HG02610 (cell line): Measurements from ENCODE around the gene KCTD16.

Source experiments
- ATAC-seq: cut with Tn5 transposase; IDR thresholded peaks from one replicate; pipeline ENCODE4 v1.9.1; 2021; ENCODE audit warnings: mild to moderate bottlenecking, moderate library complexity; ENCODE audit not compliant: unreplicated experiment

The KCTD16 gene

DNA sequence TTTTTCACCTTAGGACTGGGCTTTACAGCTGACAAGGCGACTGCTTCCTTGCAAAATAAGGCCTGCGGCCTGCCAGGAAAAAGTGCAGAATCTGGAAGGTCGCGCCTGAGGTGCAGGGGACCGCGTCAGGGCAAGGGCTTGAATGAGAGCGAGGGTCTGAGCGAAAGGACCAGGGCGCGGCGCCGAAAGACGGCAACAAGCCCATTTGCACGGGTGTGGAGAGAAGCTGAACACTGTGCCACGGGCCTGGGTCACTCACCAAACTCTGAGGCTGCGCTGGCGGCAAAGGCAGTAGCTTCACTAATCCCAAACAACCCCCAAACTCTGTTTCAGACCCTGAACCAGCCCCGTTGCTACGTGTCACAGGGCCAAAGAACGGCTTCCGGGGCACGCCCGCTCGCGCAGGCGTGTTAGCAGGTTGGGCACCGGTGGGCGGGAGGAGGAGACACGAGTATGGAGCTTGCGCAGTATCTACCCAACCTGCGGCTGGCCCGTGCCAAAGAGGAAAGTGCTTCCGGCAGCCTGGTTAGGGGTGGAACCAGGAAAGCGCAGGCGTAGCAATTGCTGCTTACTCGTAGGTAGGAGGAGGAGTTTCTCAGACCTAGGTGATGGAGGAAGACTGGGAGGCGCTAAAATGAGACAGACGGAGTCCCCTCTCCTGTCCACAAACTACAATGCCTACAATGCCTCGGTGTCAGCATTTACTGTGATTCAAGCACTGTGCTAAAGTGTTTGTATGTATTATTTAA lies at the start of gene KCTD16, which contains the start of gene YIPF5:
Gene KCTD16, plus strand, starts transcription at position 598 of the 749 bp plus-strand sequence.
Gene YIPF5, minus strand, starts transcription at position 384 of the 749 bp plus-strand sequence. CDS start 704 bp downstream, outside the sequence.
- peak; percentile 100 for ATAC-seq

DNA sequence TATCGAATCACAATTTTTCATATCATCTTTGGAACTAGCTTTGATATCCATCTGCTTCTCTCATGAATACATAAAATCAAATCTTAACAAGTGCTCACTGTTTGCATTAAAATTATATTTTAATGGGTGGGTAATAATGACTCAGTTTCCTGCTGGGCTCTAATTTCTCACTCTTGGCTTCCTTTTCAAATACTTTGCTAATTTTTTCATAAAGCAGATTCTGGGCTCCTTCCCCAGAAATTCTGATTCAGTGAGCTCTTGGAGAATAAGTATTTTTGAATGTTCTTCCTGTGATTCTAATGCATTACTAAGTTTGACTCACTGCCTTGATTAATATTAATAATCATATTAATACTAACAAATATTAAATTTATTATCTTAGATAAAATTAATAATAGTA lies 49.1 kb upstream of the KCTD16 start:
- ATAC-seq = no peak

DNA sequence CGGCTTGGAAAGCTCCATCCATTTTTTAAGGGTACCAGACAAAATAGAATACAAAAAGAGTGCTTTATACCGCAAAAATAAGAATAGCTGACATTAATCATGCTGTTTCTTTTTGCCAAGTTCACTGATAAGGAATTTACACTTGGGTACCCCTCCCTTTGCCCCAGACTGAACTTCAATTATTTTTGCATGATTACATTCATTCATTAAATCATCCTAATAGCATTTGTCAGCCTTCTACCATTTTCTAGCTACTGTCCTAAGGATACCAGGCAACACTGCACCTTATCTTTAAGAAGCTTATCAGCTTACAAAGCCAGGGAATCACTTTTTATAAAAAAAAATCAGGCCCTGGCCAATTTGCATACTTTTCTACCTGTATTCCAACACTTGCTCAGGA lies 48.6 kb upstream of the KCTD16 start:
- ATAC-seq = no peak

DNA sequence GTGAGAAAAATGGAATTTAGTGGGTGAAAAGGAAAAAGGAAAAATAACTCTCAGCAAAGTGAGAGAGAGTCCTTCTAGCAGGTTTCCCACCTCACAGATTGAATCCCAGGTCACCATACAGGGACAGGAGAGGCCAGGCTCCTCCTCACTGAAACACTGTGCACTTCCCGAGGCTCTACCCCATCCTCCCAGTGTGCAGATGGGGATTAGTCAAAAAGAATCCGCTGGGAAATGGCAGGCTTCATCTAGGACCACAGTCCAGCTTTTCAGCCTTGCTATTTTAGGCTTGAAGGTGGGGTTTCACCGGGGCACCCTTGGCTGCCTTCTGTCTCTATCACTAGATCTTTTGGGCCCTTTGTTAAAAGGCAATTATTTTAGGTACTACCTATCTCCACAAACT lies 48.0 kb upstream of the KCTD16 start:
- ATAC-seq = no peak

DNA sequence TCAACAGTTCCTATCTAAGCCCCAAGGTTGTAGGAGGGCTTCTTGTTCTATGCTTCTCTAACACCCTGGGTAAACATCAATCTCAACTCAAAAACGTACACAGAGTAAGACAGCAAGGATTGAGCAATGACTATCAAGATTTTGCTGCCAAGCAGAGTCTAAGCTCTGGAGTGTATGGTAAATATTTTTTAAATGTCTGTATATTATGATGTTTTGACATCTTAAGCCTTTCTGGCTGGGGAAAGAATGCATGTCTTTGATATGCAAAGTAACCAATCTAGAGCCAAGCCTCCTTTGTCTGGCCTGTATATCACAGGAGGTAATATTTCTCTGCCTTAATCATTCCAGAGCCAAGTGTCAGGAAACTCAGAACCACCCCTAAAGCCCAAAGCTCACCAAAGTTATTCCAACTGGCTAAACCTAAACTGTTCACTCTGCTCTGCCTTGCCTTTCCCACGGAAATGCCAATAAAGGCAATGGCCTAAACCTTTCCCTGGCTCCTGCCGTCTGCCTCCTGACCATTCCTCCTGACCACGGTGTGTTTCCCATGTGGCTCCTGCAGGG lies 45.4 kb upstream of the KCTD16 start:
- ATAC-seq = no peak

DNA sequence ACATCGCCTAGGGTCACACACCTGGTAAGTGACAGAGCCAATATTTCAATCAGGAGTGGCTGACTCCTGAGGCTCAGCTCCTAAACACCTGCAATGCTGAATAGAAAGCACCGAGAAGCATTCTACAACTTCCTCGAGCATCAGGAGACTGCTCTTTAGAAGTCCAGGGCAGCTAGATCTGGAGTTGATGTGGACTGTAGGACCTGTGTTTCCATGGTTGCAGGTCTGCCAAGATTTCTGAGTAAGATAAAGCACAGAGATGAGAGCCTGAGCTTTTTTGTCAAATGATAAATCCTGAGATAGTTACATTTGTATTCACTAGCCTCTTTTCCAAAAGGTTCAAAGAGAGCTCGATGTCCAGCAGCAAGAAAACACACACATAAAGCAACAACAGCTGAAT lies 44.0 kb upstream of the KCTD16 start:
- ATAC-seq = no peak

DNA sequence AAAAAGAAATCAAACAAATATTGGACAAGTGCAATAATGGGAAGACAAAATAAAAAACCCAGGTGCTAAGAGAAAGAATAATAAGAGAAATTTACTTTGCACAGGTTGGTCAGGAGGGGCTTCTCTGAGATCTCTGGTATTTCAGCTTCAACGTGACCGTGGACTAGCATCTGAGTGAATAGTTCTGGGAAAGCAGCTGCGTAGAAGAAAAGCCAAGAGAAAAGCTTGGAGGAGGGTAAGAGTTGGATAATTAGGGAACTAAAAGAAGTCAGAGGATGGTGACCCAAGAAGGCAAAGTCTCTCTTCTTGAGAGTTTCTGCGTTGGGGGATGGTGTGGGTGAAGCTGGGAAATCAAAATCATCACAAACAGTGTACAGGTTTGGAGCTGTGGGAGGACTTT lies 41.8 kb upstream of the KCTD16 start:
- no peak for ATAC-seq

DNA sequence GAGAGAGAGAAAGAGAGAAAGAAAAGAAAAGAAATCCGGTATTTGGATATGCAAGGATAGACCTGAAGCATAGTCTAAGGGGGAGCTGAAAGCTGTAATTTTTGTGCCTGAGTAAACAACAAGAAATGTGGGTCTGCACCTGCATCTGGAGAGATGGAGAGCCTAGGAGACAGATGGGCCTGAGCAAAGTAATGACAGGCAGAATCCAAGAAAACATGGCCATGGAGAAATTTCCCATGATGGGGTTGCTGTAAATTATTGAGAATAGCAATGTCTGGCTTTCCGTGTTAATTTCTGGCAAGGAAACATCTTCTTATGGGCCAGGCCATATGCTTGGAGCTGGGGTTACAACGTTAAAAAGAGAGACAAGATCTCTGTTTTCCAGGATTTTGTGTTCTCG lies 40.4 kb upstream of the KCTD16 start:
- no peak for ATAC-seq

DNA sequence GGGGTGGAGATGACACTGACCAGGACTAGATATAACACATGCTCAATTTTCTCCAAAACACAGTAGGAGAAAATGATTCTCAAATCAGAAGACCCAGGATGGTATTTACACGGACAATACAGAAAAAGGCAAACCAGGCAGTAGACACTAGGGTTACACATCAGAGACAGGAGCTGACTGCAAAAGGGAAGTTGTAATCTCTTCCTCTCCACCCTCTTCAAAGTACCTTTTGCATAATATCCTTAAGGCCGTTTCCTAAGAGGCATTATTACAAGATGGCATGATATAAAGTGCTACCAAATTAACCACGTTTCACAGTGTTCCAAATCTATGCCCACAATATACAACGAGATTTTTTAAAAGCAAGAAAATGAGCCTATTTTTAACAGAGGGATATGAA lies 39.4 kb upstream of the KCTD16 start:
- no peak for ATAC-seq

DNA sequence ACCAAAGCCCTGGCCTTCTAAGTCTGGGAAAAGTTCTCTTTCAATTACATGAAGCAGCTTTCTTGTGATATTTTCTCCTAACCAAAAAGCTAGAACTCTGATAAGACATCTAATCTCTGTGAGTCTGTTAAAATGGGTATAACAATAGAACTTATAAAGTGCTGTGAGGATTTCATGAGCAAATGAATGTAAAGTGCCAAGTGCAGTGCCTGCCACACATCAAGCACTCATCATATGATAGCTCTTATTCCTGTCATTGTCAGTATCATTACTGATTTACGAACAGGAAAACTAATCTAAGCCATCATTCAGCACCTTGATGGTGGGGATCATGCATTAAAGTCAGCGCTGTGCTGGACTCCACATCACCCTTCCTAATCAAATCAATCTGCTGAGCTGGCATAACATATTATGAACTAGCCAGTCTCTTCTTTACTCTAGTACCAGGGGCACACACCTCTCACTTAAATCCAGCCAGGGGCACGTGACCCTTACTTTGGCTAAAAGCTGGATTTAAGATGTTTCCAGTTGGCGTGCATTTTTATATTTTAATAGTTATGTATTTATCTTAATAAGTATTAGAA lies 37.5 kb upstream of the KCTD16 start:
- ATAC-seq = no peak

DNA sequence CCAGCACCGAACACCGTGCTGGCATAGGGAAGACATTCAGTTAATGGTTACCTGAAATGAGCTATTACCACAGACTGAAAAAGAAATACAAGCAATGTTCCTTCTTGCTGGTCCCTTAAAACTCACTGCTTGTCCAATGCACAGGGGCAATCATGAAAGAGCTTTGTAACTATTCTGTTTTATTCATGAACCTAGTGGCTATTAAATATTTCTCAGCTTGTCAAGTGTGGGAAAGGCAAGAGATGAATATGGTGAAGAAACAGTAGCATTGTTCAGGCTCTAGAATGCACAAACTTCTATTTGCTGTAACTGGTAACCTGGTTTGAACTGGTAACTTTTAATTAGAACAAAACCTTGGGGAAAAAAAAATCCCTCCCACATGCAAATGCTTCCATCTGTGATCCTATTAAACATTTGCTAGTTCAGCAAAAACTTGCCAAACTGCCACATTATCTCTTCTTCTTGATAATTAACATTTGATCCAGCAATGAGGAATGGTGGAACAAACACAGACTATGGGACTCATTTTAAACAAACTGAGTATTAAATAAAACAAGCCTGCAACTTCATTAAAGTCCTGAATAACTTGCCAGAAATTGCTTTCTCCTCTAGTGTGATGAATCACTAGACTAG lies 36.4 kb upstream of the KCTD16 start:
- no peak for ATAC-seq

DNA sequence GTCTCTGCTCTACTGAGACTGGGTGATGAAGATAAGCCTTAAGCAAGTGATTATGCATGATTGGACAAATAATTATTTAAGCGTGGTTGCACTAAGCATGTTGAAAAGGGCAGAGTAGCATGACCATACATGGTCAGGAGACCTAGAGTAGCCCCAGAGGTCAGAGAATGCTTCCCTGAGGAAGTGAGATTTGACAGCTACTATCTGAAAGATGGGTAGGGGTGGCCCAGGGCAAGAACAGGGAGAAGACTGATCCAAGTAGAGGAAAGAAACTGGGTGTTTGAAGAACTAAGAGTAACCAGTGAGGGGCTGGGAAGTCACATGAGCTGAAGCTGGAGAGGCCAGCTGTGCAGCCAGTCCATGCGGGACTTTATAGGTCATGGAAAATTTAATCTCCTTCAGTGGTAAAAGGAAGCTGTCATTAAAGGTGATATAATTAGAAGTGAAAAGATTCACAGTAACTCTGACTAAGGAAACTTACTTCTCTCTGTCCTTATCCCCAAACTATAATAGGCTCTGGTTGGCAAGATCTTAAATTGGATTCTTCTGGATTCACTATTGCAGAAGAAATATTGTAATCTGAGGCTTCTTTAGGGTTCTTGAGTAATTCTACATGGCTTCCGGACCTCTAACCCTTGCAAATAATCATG lies 35.4 kb upstream of the KCTD16 start:
- ATAC-seq = no peak

DNA sequence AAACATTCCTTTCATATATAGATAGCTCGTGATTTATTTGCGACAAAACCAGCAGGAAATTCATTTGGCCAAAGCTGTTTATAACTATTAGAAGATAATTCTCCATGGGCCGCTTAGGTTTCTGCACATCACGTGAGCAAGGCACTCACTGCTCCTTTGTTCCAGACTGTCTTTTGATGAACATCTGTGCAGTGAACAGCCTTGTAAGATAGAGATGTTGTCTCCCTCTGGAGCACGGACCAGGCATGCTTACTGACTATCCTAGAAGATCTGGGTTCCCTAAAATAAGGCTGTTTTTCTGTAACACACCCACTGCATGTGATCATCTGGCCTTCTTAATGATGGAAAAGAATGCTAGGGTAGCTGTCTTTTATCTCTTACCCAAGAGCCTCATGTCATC lies 31.1 kb upstream of the KCTD16 start:
- ATAC-seq = no peak

DNA sequence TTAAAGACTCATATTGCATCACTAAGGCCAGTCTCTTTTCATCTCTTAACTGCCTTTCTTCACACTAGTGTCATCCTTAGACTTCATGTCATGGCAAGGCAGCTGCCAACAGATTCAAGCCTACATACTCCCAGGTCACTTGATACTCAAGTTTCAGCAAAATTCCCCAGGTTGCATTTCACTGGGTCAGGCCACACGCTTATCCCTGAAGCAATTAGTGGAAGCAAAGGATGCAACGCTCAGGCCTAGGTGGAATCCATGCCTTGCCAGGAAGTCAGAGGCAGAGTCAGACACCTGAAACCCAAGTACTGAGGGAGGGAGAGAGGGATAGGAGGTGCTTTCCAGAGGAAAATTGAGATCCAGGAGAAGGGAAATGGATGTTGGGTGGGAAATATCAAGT lies 29.1 kb upstream of the KCTD16 start:
- peak; percentile 10 for ATAC-seq

DNA sequence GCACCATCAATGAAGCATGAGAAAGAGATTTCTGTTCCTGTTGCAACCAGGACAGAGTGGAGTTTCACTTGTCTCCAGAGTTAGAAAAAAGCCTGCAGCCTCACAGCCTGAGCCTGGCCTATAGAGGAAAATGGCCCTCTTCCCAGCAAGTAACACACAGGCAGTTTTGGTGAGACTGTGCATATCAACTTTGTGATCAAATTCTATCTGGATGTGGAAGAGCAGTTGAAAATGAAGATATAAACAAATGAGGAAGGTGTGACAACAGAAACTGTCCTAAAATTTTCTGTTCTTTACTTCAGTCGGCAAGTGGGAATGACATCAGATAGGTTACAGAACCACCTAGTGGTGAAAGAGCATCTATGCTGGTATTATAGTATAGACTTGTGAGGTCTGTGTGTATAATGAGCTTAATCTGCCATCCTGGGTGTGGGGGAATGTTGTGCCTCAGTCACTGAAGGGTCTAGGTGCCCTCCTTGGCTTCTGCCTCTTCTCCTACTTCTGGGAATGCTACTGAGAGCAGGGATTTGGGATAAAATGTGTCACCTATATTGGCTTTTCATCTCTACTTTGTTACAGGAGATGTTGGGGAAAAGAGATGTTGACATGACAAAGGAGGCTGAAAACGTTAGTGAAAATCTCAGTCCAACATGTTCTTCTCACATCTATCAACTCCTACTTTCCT lies 28.4 kb upstream of the KCTD16 start:
- peak; percentile 98 for ATAC-seq

DNA sequence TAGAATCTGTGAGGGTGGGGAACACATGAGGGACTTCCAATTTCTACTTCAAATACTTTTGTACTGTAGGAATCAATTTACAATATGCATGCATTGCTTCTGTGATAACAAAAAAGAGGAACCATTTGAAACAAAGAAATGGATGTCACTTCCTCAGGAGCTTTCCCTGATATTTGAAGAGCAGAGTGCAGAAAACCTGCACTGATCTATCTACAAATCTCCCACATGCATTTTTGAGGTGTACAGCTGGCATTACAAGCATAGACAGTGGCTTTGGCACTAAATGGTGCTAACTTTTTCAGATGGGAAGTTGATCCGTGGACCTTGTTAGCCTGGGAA lies 27.9 kb upstream of the KCTD16 start:
- ATAC-seq = no peak

DNA sequence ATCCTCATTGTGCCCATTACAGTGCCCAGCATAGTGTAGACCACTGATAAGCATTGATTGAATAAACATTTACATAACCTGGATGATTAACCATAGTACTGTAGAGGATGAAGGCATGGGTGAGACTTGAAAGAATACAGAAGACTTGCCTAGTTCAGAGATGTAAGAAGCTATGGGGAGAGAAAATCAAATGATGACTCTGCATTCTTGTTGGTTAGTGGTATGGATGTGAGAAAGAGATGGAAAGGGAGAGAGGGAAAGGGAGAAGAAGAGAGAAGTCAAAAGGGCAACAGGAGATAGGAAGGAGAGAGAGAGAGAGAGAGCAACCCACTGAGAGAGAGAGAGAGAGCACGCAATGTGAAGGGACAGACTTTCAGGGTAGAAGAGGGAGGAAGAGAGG lies 27.0 kb upstream of the KCTD16 start:
- no peak for ATAC-seq

DNA sequence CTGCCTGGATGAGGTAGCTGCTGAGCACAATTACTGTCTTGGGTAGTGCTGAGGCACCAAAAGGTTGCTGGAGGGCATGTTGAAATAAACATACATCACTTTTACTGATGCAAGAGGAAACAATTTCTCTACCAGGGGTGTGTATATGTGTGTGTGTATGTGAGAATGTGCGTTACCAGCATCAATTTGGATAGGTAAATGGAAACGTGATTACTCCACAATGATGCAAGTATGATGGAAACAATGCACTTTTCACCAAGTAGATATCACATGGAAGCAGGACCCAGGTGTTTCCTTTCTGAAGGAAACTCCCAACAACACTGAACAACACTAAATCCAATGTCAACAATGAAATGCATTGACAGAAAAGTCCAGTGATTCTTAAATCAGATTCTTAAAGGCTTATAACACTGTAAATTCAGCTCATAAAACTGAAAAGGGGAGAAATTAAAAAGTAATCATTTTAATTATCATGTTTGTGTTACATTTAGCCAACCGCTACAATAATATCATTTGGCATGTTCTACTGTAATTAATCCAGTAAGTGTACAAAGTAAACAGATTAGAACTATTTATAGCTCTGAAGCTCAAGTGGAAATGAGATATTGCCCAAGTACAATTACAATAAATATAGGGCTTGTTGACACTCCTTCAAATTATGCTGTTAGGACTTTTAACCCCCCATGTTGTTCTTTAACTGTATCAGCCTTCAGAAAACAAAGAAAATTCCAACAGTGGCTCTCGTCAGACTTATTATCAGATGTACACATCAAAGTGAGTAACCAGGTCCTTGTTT lies 25.5 kb upstream of the KCTD16 start:
- ATAC-seq = no peak

DNA sequence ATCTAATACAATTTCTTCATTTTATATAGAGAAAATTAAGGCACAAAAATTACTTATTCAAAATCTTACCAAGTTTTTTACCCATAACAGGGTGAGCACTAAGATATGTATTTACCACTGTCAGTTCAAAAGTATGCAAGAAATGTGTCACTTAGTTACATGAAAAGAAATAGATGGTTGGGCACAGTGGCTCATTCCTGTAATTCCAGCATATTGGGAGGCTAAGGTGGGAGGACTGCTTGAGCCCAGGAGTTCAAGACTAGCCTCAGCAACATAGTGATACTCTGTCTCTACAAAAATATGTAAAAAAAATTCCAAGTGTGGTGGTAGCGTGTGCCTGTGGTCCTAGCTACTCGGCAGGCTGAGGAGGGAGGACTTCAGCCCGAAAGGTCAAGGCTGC lies 19.6 kb upstream of the KCTD16 start:
- ATAC-seq = no peak

DNA sequence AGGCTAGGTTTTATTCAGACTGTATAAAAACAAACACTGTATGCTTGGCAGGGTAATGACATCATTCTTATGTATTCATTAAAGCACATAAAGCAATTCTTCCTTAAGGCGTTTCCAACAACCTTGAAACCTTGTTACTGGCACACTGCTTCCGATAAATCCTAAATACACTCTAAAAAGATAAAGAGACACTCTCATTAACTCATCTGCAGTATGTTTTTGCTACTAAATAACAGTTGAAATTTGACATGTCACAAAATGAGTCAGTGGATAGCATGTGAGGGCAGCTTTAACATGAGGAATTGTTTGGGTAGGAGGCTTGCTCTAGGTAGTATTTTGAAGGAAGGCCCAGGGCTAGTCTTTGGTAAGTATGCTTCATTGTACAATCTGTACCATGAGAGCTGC lies 13.9 kb upstream of the KCTD16 start:
- no peak for ATAC-seq
